ENCODE results near the gene GCNA.

DNA sequence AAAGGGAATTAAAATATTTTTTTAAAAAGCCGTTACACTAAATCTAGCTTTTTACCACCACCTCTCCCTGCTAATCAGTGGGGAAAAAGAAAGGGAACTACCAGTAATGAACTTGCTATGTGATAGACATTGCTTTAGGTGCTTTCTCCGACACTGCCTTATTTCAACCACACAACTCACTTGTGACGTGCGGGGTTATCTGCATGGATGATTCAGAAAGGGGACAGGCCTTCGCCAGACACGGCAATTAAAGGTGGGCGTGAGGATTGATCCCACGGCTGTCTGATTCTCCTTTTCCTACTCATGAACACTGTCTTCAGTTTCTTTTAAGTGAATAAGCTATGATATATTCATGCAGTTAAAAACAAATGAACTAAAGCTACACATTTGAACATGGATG lies 41.0 kb downstream of the GCNA start:
- TF ChIP-seq EZH2 (IDR thresholded peaks at IDR 0.05; ENCODE audit: borderline replicate concordance, control insufficient read depth, low read depth, low read length) (no peak), TCF7 (IDR thresholded peaks at IDR 0.05; ENCODE audit: borderline replicate concordance) (no peak), KDM1A (IDR thresholded peaks at IDR 0.05; ENCODE audit: borderline replicate concordance) (no peak), ZNF24 (IDR thresholded peaks at IDR 0.05) (no peak), GABPA (IDR thresholded peaks at IDR 0.05; ENCODE audit: low read depth) (no peak), SRF (IDR thresholded peaks at IDR 0.05; ENCODE audit: low read depth in 2 of 2, low read length in 2 of 2) (no peak), POLR2A (IDR thresholded peaks at IDR 0.05; ENCODE audit: low read depth, low read length) (no peak), SPI1 (IDR thresholded peaks at IDR 0.05; ENCODE audit: borderline replicate concordance, insufficient read depth, low read depth, low read length) (no peak), JUNB (IDR thresholded peaks at IDR 0.05) (no peak), SMC3 (IDR thresholded peaks at IDR 0.05; ENCODE audit: borderline replicate concordance, low read length) (no peak), RFX5 (IDR thresholded peaks at IDR 0.05; ENCODE audit: low read depth, low read length) (no peak)
- TF ChIP-seq, protein P1, sequence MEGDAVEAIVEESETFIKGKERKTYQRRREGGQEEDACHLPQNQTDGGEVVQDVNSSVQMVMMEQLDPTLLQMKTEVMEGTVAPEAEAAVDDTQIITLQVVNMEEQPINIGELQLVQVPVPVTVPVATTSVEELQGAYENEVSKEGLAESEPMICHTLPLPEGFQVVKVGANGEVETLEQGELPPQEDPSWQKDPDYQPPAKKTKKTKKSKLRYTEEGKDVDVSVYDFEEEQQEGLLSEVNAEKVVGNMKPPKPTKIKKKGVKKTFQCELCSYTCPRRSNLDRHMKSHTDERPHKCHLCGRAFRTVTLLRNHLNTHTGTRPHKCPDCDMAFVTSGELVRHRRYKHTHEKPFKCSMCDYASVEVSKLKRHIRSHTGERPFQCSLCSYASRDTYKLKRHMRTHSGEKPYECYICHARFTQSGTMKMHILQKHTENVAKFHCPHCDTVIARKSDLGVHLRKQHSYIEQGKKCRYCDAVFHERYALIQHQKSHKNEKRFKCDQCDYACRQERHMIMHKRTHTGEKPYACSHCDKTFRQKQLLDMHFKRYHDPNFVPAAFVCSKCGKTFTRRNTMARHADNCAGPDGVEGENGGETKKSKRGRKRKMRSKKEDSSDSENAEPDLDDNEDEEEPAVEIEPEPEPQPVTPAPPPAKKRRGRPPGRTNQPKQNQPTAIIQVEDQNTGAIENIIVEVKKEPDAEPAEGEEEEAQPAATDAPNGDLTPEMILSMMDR (IDR thresholded peaks at IDR 0.05 in 2 of 3, conservative IDR thresholded peaks at IDR 0.05 in 1 of 3; ENCODE audit: control insufficient read depth in 2 of 3, extremely low read depth in 1 of 3, insufficient read depth in 1 of 3, low read depth in 3 of 3, low read length in 3 of 3) = no peak
- TF ChIP-seq, protein P2, sequence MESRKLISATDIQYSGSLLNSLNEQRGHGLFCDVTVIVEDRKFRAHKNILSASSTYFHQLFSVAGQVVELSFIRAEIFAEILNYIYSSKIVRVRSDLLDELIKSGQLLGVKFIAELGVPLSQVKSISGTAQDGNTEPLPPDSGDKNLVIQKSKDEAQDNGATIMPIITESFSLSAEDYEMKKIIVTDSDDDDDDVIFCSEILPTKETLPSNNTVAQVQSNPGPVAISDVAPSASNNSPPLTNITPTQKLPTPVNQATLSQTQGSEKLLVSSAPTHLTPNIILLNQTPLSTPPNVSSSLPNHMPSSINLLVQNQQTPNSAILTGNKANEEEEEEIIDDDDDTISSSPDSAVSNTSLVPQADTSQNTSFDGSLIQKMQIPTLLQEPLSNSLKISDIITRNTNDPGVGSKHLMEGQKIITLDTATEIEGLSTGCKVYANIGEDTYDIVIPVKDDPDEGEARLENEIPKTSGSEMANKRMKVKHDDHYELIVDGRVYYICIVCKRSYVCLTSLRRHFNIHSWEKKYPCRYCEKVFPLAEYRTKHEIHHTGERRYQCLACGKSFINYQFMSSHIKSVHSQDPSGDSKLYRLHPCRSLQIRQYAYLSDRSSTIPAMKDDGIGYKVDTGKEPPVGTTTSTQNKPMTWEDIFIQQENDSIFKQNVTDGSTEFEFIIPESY (IDR thresholded peaks at IDR 0.05) = no peak
- TF ChIP-seq, protein P3, sequence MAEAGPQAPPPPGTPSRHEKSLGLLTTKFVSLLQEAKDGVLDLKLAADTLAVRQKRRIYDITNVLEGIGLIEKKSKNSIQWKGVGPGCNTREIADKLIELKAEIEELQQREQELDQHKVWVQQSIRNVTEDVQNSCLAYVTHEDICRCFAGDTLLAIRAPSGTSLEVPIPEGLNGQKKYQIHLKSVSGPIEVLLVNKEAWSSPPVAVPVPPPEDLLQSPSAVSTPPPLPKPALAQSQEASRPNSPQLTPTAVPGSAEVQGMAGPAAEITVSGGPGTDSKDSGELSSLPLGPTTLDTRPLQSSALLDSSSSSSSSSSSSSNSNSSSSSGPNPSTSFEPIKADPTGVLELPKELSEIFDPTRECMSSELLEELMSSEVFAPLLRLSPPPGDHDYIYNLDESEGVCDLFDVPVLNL (IDR thresholded peaks at IDR 0.05; ENCODE audit: low read depth, low read length) = no peak
